Mucosa of descending colon (tissue), 3 donors: ENCODE data around the gene DNAH2. TPM values are rescaled to one million over a fixed set of nuclear protein-coding genes. Genes with fewer than 3 reads are reported as not detected.

ENCODE experiments used
- ATAC-seq: fragments of 200-7000 bp; cut with Tn5 transposase; one replicate; pipeline ENCODE4 v1.9.1; 2020; ENCODE audit warnings: mild to moderate bottlenecking, moderate library complexity
- DNase-seq, 3 donors: peaks; one replicate each; pipeline ENCODE4 v3.0.0-alpha.2; 2020
- H3K36me3 ChIP-seq: fragments of 200-600 bp; one replicate; pipeline ENCODE4 v1.8.0; 2021; ENCODE audit warnings: low read depth, mild to moderate bottlenecking
- H3K4me1 ChIP-seq: fragments of 200-600 bp; one replicate; pipeline ENCODE4 v1.8.0; 2021; ENCODE audit warnings: low read depth, mild to moderate bottlenecking
- H3K4me3 ChIP-seq: fragments of 200-600 bp; one replicate; pipeline ENCODE4 v1.8.0; 2021; ENCODE audit warnings: mild to moderate bottlenecking
- H3K9me3 ChIP-seq: fragments of 200-600 bp; one replicate; pipeline ENCODE4 v1.8.0; 2021; ENCODE audit warnings: mild to moderate bottlenecking
- intact Hi-C, 2 donors: fragments of 100-400 bp; cut with DNase I in 1 of 2; cut with micrococcal nuclease in 1 of 2; formaldehyde crosslinking; loops; one replicate each; pipeline versions ENCODE4 v1.11.0 to v1.11.1; 2022; cut with DNase I, micrococcal nuclease
- total RNA-seq, 3 donors: library from RNA; stranded (reverse); fragmentation: NEBNext Ultra II Directional in 2 of 3; extraction: Animal tissue kit (Norgen Biotek cat#: 25700) in 2 of 3; gene quantifications; one replicate each; pipeline versions ENCODE4 v1.2.1 to v1.2.4, GENCODE V29; 2021 to 2023
- TF ChIP-seq, protein P1 (sequence below): fragments of 200-600 bp; IDR thresholded peaks from one replicate; pipeline ENCODE4 v1.8.0; 2022; ENCODE audit warnings: antibody characterized with exemption, mild to moderate bottlenecking
- donor health status: DM: no; HTN: no; CAD: no; lungs with moderate emphysema.
- donor health status: DM: no; HTN: no; CAD: no.
- donor health status: DM: no; HTN: yes; CAD: no.

DNAH2 gene
- total RNA-seq, 3 donors from 2014 or later: 0.19 to 0.70 (median 0.29) TPM

DNA sequence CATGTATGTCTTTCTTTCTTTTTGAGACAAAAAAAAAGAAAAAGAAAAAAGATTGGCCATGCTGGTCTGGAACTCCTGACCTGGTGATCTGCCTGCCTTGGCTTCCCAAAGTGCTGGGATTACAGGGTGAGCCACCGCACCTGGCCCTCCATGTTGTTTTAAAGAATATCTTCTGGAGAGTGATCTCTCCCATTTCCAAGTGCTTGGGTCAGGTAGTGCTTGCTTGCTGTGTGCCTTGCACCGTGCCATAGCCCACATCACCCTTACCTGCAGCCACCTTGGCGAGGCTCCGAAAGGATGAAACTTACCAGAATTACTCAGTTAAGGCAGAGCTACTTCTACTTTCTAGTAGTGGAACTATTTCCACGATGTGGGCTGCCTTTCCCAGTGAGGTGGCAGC, 97.4 kb downstream of the DNAH2 start:
- DNase-seq (no peak), ATAC-seq (no peak)
- Histone ChIP-seq H3K4me3 (no peak overlapping the region), H3K36me3 (no peaks in the 10 kb centered on the region), H3K4me1 (no peaks in the 10 kb centered on the region), H3K9me3 (no peaks in the 10 kb centered on the region)
- intact Hi-C loops: no loop called here
- TF ChIP-seq, protein P1, sequence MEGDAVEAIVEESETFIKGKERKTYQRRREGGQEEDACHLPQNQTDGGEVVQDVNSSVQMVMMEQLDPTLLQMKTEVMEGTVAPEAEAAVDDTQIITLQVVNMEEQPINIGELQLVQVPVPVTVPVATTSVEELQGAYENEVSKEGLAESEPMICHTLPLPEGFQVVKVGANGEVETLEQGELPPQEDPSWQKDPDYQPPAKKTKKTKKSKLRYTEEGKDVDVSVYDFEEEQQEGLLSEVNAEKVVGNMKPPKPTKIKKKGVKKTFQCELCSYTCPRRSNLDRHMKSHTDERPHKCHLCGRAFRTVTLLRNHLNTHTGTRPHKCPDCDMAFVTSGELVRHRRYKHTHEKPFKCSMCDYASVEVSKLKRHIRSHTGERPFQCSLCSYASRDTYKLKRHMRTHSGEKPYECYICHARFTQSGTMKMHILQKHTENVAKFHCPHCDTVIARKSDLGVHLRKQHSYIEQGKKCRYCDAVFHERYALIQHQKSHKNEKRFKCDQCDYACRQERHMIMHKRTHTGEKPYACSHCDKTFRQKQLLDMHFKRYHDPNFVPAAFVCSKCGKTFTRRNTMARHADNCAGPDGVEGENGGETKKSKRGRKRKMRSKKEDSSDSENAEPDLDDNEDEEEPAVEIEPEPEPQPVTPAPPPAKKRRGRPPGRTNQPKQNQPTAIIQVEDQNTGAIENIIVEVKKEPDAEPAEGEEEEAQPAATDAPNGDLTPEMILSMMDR: no peak

DNA sequence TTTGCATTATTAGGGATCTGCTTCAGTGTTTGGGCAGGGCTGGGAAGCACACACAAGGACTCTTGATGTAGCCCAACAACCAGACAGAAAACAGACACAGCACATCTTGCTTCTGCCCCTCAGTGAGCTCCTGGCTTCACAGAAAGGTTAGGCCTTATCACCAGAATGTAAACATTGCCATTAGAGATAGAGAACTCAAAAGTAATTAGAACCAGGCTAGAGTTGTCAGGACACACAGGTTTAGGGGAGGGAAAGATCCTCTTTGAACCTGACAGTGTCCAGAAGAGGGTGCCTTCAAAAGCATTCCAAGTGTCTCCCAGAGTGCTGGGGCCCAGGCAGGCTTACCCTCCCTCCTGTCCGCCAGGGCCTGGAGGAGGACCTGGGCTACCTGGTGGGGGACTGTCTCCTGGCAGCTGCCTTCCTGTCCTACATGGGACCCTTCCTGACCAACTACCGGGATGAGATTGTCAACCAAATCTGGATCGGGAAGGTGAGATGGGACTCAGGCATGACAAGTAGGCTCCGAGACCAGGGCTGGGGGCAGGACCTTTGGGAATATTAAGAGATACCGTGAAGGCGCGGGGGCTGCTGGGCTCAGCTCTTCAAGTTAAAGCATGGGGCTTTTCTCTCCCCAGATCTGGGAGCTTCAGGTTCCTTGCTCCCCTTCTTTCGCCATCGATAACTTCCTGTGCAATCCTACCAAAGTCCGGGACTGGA, 99.5 kb downstream of the DNAH2 start:
- no peaks in the 10 kb centered on the region for H3K36me3 ChIP-seq
- ATAC-seq: no peak
- H3K4me3 ChIP-seq: no peak overlapping the region
- no peaks in the 10 kb centered on the region for H3K9me3 ChIP-seq
- H3K4me1 ChIP-seq: no peaks in the 10 kb centered on the region
- no peak for DNase-seq
- intact Hi-C loops: no loop called here
- TF ChIP-seq, protein P1: no peak

DNA sequence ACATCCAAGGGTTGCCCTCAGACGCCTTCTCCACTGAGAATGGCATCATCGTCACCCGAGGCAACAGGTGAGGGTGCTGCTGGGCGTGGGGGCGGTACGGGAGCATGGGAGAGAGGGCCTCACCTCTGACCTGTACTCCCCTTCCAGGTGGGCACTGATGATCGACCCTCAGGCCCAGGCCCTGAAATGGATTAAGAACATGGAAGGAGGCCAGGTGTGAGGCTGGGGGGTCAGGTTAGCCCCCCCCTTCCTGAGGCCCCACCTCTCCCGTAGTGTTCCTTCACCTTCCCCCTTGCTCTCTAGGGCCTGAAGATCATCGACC, 100.1 kb downstream of the DNAH2 start:
- no peak for ATAC-seq
- Histone ChIP-seq H3K4me3 (no peak overlapping the region), H3K4me1 (no peaks in the 10 kb centered on the region), H3K9me3 (no peaks in the 10 kb centered on the region), H3K36me3 (no peaks in the 10 kb centered on the region)
- TF ChIP-seq, protein P1: no peak
- intact Hi-C loops: no loop called here
- DNase-seq: no peak

DNA sequence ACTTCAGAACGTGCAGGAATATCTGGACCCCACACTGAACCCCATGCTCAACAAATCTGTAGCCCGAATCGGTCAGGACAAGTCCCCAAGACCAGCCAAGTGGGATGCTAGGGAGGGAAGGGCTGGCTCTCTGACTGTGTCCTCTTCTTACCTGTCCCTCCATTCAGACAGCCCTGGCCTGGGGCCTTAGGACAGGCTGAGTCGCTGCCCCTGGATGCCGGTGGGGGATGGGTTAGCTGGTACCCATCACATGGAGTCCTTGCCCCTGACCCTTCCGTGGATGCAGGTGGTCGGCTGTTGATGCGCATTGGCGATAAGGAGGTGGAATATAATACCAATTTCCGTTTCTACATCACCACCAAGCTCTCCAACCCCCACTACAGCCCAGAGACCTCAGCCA, 100.5 kb downstream of the DNAH2 start:
- H3K9me3 ChIP-seq: no peaks in the 10 kb centered on the region
- TF ChIP-seq, protein P1: no peak
- ATAC-seq (no peak), DNase-seq (no peak)
- no peaks in the 10 kb centered on the region for H3K36me3 ChIP-seq
- H3K4me3 ChIP-seq: no peak overlapping the region
- intact Hi-C loops: no loop called here
- no peaks in the 10 kb centered on the region for H3K4me1 ChIP-seq

DNA sequence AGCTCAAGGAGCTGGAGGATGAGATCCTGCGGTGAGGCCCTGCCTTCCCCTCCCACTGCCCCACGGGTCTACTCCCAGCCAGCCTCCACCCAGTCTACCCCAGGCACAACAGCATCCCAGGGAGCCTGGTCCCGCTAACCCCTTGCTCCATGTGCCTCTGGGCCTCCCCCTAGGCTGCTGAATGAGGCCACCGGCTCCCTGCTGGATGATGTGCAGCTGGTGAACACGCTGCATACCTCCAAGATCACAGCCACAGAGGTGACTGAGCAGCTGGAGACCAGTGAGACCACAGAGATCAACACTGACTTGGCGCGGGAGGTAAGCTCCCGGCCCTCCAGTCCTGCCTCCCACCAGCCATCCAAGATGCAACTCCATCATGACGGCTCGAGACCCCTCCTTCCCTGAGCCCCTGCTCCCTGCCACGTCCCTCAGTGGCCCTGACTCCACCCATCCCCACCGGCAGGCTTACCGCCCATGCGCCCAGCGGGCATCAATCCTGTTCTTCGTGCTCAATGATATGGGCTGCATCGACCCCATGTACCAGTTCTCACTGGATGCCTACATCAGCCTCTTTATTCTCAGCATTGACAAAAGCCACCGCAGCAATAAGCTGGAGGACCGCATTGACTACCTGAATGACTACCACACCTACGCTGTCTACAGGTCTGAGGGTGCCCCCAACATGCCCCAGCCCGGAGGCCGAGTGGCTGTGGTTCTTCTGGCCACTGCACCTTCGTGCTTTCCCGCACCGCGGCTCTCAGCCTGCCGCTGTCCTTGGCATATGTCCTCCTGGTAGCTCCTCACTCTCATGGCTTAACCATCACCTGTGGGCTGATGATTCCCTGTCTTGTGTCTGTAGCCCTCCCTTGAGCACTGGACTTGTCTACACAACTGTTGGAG, 101.5 kb downstream of the DNAH2 start:
- no peak for DNase-seq
- no peaks in the 10 kb centered on the region for H3K4me1 ChIP-seq
- TF ChIP-seq, protein P1: no peak
- H3K4me3 ChIP-seq: no peak overlapping the region
- no peak for ATAC-seq
- intact Hi-C loops: no loop called here
- H3K9me3 ChIP-seq: no peaks in the 10 kb centered on the region
- H3K36me3 ChIP-seq: no peaks in the 10 kb centered on the region
